Measurements from ENCODE around the gene PTPRD.
"Not testable (repeated sequence)": the region's sequence is repeated elsewhere in the genome, so short reads cannot be mapped to it uniquely, and the experiment has no call there.

The PTPRD gene

DNA sequence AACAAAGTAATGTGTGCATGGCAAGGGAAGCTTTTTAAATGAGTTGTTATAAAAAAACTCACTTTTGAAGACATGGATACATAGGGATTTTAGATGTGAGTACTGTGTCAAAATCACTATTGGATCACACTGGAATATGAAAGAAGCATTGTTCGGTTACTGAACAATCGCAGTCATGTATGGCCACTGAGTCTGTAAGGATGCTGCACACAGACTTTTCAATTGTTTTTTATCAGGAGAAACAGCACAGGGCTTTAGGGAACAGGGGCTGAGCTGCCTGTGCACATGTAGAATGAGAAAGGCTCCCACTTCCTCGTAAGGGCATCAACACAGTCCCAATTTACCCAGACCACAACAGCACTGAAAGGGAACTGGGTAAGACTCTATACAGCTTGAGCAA, 1479.3 kb downstream of the PTPRD start:
- no peak for DNase-seq (ENCODE audit: low read depth)

DNA sequence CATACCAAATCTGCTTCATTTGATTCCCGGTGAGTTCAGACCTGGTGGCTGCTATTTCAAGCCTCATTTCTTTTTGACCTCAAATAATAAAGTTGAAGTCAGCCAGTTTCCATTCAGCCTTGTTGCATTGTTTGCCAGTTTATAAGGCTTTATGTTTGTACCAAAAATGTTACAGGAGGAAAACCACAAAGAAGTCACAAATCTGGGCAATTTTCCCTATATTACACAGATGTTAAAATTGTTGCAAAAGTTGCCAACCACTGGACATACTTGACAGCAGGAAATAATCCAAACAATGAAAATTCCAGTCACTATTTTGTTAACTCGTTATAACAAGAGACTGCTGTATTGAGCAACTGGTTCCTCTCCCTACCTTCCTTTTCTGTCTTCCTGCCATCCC, 1488.2 kb downstream of the PTPRD start:
- DNase-seq (ENCODE audit: low read depth): no peak

DNA sequence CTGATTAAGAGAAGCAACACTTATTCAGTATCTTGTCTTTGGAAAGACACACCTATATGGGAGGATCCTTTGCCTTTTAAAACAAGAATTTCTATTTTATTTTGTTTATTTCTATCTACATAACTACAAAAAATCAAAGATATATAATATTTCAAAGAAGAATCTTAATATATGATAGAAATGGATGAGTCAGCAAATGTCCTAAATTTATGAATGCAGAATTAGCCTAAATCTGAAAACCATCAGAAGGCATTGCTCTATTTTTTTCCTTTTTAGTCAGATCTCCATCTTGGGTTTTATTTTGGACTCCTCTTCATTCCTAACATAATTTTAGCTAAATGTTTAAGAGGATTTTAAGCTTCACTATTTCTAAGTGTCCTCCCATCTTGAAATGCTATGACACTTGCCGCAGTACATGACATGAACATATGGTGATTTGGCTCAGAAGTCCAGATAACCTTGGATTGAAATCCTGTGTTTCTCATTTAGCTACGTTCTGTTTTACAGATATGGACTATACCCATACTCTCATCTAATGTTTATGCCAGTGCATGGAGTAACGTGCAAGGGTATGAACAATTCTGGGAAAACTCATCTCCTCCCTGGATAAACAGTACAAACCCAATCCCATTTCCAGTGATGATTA, 1490.4 kb downstream of the PTPRD start:
- DNase-seq (ENCODE audit: low read depth): no peak

DNA sequence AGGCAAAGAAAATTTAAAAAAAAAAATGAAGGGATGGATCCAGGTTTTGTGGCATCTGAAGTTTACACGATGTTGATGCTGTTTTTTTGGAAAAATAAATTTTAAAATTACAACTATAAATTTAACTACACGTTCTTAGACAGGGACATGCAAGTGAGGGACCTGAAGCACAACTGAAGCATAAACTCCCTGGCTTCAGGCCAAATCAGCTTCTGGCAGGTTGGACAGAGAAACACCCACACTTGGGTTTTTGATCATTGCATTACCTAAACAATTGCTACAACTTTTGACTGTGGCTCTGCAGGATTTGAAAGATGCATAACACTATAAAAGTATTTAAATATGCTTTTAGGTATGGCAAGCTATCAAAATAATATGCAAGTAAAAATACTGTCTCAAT, 1494.9 kb downstream of the PTPRD start:
- DNase-seq (ENCODE audit: low read depth): no peak

DNA sequence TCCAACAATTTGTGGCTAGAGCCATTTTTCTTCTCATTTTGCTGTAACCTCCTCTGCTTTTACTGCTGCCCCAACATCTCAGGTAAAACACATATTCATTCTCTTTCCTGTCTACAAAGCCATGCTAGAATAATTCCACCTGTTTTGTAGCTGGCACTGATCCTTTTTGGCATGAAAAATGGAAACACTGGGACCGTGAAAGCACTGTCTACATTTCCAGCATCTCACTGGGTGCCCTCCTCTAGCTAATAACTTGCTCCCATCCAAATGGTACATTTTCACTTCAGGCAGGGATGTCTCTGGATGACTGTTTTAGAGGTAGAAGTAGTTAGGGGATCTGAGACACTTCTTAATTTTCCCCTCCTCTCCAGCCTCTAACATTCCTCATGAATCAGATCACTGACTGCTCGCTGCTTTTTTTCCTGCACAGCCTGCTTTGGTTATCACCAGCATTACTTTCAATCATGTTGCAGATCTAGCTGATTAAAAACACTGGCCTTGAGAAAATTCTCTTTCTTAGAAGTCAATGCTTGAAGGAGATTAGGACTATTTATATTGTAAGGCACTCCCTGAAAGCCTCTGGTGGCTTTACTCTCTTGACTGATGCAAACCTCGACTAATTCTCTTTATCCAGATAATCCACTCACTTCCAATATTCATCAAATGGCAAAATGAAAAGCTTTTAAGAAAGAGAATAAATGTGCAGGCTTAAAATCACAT, 1500.6 kb downstream of the PTPRD start:
- DNase-seq (ENCODE audit: low read depth): no peak

DNA sequence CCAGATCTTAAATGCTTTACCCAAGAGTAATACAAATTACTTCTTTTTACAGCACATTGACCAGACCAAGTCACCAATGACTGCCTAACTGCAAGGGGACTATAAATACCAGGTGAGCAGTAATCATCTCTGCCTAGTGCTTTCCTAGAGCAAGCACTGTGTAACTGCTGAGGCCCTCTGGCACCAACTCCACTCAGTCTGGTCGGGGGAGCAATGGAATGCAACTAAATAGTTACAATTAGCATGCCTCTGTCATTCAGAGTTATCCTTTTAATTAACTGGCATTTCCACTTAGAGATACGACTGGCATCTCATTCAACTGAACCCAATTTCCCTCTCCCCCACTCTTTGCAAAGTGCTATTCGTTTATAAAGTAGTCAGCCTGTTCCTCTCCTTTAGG, 1504.2 kb downstream of the PTPRD start:
- DNase-seq (ENCODE audit: low read depth): no peak

DNA sequence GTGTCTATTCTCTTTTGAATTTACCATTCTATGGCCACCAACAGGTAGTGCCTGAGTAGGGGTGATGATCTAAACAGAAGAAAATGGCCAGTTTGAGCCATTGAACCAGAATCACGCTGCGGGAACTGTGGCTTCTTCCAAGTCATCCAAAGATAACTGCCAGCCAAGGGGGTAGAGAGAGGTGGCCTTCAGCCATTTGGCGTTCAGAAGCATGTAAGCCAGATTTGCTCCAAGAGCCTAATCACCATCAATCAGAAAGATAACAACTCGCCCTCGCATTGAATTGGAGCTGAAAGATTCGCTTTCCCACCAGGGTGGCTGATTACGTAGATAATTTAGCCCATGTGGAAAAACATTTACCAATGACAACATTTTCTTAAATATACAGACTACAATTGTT, 1510.5 kb downstream of the PTPRD start:
- no peak for DNase-seq (ENCODE audit: low read depth)

DNA sequence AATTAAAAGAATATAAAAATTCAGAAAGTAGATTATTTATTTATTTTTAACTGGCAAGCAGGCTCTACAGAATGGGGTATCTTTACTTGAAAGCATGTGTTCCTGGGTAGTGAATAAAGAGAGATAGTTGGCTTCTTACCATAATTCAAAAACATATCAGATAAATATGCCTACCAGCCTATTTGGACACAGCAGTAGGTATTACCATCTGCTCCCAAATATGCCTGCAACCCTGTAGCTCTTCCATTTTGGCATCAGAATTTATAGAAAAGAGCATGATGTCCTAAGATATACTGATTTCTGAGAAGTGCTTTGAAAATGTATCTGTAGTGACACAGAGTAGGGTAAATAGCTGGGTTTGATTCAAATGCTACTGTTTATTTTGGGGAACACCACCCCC, 1512.7 kb downstream of the PTPRD start:
- no peak for DNase-seq (ENCODE audit: low read depth)

DNA sequence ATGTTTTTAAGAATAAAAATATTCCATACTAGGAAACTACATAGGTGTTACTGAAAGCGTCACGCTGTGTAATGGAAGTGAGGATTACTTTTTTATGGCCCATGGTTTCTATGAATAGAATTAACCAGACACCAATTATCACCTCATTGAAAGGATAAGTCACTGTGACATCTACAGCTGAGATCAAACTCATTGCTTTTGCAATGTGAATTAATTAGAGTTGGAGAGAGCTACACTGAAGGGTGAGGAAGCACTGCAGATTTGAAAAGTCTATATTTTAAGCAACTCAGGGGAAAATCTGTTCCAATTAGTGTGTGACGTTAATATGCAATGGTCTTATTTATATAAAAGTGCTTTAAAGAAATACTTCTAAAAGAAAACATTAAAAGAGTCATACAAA, 1513.2 kb downstream of the PTPRD start:
- DNase-seq (ENCODE audit: low read depth): no peak

DNA sequence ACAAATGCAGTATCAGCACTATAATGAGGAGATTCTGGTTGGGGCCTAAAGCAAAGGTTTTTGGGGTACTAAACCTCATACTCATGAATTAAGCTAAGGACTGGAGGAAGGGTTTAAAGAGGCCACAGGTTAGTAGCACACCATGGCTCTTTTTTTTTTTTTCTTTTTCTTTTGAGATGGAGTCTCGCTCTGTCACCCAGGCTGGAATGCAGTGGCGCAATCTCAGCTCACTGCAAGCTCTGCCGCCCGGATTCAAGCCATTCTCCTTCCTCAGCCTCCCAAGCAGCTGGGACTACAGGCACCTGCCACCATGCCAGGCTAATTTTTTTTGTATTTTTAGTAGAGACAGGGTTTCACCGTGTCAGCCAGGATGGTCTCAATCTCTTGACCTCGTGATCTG, 1515.5 kb downstream of the PTPRD start:
- not testable (repeated sequence) for DNase-seq (ENCODE audit: low read depth)

DNA sequence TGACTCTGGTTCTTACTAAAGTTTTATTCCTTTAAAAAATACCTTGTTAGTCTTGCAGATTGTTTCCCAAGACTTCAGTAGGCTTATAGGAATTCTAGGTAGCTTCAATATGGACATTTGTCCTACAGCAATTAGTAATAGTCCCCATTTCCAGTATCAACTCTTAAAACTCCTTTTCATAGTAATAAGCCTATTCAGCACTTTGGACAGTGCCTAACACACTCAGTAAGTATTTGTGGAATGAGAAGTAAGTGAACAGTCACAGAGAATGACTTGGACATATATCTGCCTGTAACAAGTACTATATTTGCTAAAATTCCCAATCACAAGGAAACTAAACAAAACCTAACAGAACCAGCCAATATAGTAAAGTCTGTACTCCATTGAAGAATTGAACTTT, 1521.4 kb downstream of the PTPRD start:
- DNase-seq (ENCODE audit: low read depth): no peak

DNA sequence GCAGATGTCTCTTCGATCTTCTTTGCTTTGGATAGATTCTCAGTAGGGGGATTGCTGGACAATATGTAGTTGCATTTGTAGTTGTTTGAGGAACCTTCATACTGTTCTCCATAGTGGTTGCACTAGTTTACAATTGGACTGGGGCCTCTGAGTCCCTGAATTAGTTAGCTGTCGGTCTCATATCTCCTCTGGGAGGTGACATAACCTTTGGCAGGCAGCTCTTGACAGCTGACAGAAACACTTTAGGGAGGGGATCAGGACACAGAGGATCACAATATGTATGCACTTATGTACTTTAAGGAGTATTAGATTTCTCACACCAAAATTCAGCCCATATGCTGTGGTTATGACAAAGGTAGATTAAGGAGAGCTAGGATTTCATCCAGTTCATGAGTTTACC, 1533.3 kb downstream of the PTPRD start:
- DNase-seq (ENCODE audit: low read depth): no peak

DNA sequence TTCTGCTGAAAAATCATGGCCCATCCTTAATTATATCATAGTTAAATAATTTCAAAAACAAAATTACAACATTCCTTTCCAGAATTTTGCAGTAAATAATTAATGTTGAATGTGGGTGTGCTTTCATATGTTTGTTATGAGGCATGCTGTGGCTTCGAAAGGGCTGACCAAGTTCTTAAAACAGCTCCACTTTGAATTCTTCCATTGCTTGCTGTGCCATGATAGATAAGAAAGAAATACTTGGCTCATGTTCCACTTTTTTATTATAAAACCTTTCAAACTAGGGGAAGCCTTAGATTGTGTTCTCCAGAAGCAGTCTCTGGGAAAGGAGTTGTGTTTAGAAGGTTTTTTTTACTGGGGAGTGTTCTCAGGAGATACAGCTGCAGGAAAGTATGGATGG, 1534.5 kb downstream of the PTPRD start:
- DNase-seq (ENCODE audit: low read depth): no peak

DNA sequence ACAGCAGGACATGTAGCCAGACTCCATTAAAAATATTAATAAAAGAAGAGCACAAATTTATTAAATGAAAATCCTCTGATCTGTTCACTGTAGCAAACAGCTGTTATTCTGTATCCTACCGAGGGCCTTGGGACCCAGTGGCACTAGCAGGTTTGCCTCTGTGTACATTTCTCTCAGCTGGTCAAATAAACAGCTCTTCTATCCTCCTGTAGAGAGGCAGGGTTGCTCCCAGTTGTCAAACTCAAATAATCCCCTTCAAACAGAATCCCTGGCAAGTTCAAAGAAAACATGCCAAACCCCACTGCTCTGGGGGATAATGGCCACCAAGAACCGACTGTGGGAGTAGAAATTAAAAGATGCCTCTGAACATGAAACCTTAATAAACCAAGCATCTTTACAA, 1551.2 kb downstream of the PTPRD start:
- DNase-seq (ENCODE audit: low read depth): no peak

DNA sequence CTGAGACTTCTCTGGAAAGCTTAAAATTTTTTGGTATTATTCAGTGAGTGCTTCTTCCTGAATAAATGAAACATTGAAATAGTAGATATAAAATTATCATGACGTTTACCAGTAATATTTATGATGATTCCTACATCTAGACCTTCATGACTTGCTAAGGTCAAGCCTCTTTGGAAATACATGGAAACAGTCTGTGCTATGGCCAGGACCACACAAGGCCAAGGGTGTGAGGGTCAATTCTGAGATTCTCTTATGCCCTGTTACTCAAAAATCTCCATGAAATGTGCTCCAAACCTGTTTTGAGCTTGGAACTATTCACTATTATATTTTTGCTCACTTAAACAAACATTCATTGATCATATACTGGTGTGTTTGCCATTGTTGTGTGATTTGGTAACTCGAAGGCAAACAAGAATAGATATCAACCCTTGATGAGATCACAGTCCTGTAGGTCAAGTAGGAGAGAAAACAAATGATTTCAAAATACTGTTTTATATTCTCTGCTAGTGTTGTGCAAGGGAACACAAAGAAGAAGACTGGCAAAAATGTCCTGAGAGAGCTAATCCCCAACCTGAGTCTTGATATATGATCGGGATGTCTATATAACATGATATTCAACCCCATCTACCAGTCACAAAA, 1558.3 kb downstream of the PTPRD start:
- no peak for DNase-seq (ENCODE audit: low read depth)

DNA sequence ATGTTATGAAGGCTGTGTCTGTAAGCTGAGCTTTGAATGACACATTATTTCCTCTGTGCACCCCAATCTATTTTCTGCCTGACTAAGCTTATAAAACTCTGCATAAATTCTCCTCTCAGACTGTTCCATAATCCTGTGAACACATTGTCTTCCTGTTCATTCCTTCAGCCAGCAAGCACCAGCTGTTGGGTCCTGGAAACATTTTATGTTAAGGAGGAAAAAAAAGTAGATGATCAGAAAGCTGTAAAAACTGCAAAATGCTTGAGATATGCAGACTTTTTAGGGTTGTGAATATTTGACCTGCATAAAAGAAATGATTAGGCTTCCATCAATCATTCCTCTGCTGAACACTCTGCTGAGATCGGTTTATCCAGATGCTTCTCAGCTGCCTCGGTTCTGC, 1567.2 kb downstream of the PTPRD start:
- no peak for DNase-seq (ENCODE audit: low read depth)

DNA sequence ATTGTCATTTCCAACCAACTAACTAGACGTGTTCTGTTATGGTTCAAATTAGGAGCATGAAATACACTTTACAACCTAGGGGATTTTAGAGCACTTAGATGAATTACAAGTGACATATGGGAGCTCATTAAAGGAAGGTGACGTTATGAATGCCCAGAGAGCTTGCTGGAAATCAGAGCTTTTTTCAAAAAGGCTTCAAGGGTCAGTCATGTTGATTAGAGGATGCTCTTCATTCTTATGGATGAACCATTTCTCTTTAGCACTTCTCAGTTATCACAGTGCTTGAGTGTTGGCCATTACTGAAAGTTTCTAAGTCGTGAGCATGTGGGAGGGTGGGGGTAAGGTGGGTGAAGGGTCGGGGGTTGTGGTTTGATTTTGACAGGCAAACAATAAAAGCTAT, 1567.7 kb downstream of the PTPRD start:
- no peak for DNase-seq (ENCODE audit: low read depth)

DNA sequence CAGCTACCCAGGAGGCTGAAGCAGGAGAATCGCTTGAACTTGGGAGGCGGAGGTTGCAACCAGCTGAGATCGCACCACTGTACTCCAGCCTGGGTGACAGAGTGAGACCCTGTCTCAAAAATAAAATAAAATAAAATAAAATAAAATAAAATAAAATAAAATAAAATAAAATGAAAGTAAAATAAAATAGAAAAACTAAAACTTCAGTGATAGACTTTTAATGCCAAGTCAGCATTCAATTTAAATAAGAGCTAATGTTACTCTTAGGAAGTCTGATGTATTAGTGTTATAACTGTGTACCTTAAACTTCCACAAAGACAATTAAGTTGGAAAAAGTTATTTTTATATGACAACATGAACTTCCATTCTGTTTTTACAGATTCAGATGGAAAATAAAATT, 1569.0 kb downstream of the PTPRD start:
- DNase-seq (ENCODE audit: low read depth): not testable (repeated sequence)

DNA sequence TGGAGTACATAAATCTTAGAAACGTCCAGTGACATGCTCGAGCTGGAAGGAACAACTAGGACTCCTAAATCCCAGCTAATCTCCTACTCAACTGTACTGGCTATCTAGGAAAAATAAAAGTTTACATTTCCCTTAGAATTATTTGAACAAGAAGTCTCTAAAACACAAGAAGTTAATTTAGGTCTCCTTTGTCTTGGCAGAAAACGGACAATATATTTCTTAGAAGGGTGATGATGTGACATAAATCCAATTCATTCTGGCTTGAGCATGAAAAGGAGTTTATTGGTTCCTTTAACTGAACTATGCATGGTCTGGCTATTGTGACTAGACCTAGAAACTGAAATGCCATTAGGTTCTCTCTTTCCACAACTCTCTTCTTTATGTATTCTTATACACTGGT, 1571.0 kb downstream of the PTPRD start:
- no peak for DNase-seq (ENCODE audit: low read depth)

DNA sequence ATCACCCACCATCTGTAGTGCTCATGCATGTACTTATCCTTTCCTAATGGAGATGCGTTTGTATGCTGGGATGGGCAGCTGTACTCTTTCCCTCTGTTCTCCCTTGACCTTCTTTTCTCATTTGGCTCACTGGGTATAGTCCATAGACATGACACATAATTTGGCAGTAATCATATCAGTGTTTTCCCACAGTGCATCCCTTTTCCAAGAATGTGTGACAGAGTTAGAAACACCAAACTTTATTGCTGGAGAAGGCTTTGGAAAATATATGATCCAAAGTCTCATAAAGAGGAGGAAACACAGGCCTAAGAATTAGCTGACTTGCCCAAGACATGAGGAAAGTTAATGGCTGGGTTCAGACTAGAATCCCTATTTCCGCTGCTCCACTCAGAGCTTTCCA, 1579.8 kb downstream of the PTPRD start:
- no peak for DNase-seq (ENCODE audit: low read depth)

DNA sequence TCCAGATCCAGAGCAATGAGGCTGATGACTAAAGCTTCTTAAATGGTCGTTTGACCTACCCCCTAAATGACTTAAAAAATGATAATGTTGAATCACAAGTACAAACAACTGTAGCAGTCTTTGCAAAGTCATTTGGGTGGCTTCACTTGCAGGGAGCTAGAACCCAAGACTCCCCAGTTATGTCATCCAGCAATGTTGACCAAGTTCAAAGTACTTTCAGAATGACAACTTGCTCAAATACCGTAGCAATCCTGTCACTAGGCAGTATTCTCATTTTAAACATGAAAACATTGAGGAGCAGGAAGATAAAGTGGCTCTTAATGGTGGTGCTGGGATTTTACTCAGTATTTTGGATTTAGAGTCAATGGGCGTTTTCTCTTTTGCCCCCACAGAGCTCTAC, 1596.2 kb downstream of the PTPRD start:
- DNase-seq (ENCODE audit: low read depth): no peak

DNA sequence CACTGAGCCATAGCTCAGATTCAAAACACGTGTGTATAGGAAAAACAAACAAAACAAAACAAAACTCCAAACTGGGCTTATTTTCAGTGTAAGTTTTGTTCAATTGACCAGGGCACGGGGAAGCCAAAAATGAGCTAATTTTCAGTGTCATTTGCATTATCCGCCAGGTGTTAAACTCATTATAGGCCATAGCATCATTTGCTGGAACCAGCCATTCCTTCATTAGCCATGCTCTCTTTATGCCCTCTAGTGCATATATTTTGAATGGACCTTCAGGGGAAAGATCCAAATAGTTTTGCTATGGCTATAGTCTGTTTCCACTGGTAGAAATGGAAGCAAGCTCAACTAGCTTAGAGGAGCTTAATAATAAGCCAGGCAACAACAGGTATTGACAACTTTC, 1608.0 kb downstream of the PTPRD start:
- DNase-seq (ENCODE audit: low read depth): no peak

DNA sequence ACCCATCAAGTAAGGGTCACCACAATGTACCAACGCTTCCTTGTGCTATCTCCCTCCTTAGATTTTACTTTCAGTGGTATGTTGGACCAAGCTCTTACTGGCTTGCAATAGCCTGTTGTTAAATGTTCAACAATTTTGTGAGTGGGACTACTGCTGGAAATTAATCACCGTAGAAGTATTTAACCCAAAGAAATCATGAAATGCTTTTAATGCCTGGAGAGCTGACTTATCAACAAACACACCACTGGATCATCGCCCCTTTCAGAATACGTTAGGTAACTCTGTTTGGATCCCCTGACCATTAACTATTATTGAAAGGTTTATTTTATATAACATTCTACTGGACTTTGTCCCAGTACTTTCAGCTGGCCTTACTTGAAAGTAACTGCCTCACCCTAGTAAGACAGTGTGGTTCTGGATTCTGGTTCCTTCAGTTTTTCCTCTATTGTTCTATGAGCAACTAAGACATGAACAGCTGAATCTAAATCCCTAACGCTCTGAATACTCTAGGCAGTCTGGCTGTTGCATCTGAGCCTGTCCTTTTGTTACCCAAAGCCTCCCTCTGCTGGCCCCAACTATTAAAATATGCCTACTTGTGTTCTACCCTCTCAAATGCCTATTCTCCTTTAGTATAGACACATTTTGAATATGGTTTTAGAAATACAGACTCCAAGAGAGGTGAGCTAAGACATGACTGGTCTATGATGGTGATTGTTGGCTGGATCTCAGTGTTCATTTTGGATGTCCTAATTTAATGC, 1609.8 kb downstream of the PTPRD start:
- DNase-seq (ENCODE audit: low read depth): no peak
